Fibroblast of peridontal ligament (primary cell): ENCODE measurements around the gene LRRC7.
"Not testable (repeated sequence)": the region's sequence is repeated elsewhere in the genome, so short reads cannot be mapped to it uniquely, and the experiment has no call there.

Source experiments
- DNase-seq: peaks from one replicate; pipeline ENCODE4 v3.0.0-alpha.2; 2010; ENCODE audit errors: extremely low read depth

LRRC7 gene

GRCh38 chr1:69871412-69871811 lies 303.7 kb downstream of the LRRC7 start:
- DNase-seq, result no peak

- no peak for DNase-seq
These were observed 310.6 kb downstream of the LRRC7 start for GRCh38 chr1:69878338-69878737.

GRCh38 chr1:69888016-69888415 lies 320.3 kb downstream of the LRRC7 start:
- not testable (repeated sequence) for DNase-seq

GRCh38 chr1:69888657-69889056 lies 320.9 kb downstream of the LRRC7 start:
- DNase-seq, result no peak

- no peak for DNase-seq
These were observed 330.8 kb downstream of the LRRC7 start for GRCh38 chr1:69898403-69898947.

GRCh38 chr1:69911301-69911801 lies 343.6 kb downstream of the LRRC7 start:
- peak; percentile 88 for DNase-seq

GRCh38 chr1:69913977-69914376 lies 346.3 kb downstream of the LRRC7 start:
- peak; percentile 95 for DNase-seq

GRCh38 chr1:69914976-69915765 lies 347.4 kb downstream of the LRRC7 start:
- DNase-seq, result peak; percentile 90

- DNase-seq, result no peak
These were observed 351.6 kb downstream of the LRRC7 start for GRCh38 chr1:69919129-69919921.

GRCh38 chr1:69919922-69920273 lies 352.2 kb downstream of the LRRC7 start:
- no peak for DNase-seq

GRCh38 chr1:69920426-69920825 lies 352.7 kb downstream of the LRRC7 start:
- peak; percentile 47 for DNase-seq

- DNase-seq, result no peak
These were observed 353.8 kb downstream of the LRRC7 start for GRCh38 chr1:69921486-69921885.

- not testable (repeated sequence) for DNase-seq
These were observed 360.5 kb downstream of the LRRC7 start for GRCh38 chr1:69928234-69928633.

GRCh38 chr1:69929308-69930057 lies 361.8 kb downstream of the LRRC7 start:
- DNase-seq, result peak; percentile 32

- DNase-seq, result no peak
These were observed 362.7 kb downstream of the LRRC7 start for GRCh38 chr1:69930396-69930795.

- no peak for DNase-seq
These were observed 365.0 kb downstream of the LRRC7 start for GRCh38 chr1:69932760-69933159.

- no peak for DNase-seq
These were observed 372.5 kb downstream of the LRRC7 start for GRCh38 chr1:69940231-69940630.

- no peak for DNase-seq
These were observed 373.1 kb downstream of the LRRC7 start for GRCh38 chr1:69940816-69941215.

GRCh38 chr1:69943030-69943429 lies 375.3 kb downstream of the LRRC7 start:
- no peak for DNase-seq

- DNase-seq, result no peak
These were observed 379.2 kb downstream of the LRRC7 start for GRCh38 chr1:69946935-69947334.

- no peak for DNase-seq
These were observed 380.1 kb downstream of the LRRC7 start for GRCh38 chr1:69947837-69948236.

- DNase-seq, result no peak
These were observed 385.0 kb downstream of the LRRC7 start for GRCh38 chr1:69952676-69953075.
